Measurements from ENCODE around the gene SH2D1A.

GRCh38 chrX:124383354-124383753 is 37.0 kb downstream of the SH2D1A start:
- TF ChIP-seq, protein P1, sequence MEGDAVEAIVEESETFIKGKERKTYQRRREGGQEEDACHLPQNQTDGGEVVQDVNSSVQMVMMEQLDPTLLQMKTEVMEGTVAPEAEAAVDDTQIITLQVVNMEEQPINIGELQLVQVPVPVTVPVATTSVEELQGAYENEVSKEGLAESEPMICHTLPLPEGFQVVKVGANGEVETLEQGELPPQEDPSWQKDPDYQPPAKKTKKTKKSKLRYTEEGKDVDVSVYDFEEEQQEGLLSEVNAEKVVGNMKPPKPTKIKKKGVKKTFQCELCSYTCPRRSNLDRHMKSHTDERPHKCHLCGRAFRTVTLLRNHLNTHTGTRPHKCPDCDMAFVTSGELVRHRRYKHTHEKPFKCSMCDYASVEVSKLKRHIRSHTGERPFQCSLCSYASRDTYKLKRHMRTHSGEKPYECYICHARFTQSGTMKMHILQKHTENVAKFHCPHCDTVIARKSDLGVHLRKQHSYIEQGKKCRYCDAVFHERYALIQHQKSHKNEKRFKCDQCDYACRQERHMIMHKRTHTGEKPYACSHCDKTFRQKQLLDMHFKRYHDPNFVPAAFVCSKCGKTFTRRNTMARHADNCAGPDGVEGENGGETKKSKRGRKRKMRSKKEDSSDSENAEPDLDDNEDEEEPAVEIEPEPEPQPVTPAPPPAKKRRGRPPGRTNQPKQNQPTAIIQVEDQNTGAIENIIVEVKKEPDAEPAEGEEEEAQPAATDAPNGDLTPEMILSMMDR (IDR thresholded peaks at IDR 0.05): no peak
- no peak for TF ChIP-seq POLR2A (IDR thresholded peaks at IDR 0.05)

Measured in gastroesophageal sphincter (tissue), 3 donors.